OCI-LY1 (cell line): ENCODE measurements around the gene SLCO2B1.

Experiments
- H2AFZ ChIP-seq: fragments of 200-600 bp; sonication (generic), shearing (Covaris generic); 2 replicates; pipeline ENCODE4 v1.6.0; 2014; ENCODE audit warnings: antibody characterized with exemption, mild to moderate bottlenecking, low read length
- H3F3A ChIP-seq: fragments of 200-600 bp; sonication (generic), shearing (Covaris generic); 2 replicates; pipeline ENCODE4 v1.6.0; 2014; ENCODE audit warnings: mild to moderate bottlenecking, antibody characterized with exemption, low read length, moderate library complexity; ENCODE audit not compliant: insufficient read depth
- H3K27ac ChIP-seq: fragments of 200-600 bp; sonication (generic); 2 replicates; pipeline ENCODE4 v1.5.1; 2014; ENCODE audit warnings: low read length, mixed run types, mild to moderate bottlenecking, low read depth; ENCODE audit not compliant: poor library complexity, severe bottlenecking
- H3K27me3 ChIP-seq: fragments of 200-600 bp; sonication (generic); 2 replicates; pipeline ENCODE4 v1.6.0; 2014; ENCODE audit warnings: antibody characterized with exemption, mild to moderate bottlenecking, low read length, moderate library complexity; ENCODE audit not compliant: insufficient read depth
- H3K36me3 ChIP-seq: fragments of 200-600 bp; sonication (generic); 2 replicates; pipeline ENCODE4 v1.6.1; 2014; ENCODE audit warnings: mild to moderate bottlenecking, antibody characterized with exemption, low read length, moderate library complexity, mixed read lengths; ENCODE audit not compliant: insufficient read depth
- H3K4me1 ChIP-seq: fragments of 200-600 bp; sonication (generic); 2 replicates; pipeline ENCODE4 v1.5.1; 2014; ENCODE audit warnings: mild to moderate bottlenecking, low read length, moderate library complexity; ENCODE audit not compliant: insufficient read depth, severe bottlenecking
- H3K4me2 ChIP-seq: fragments of 200-600 bp; sonication (generic), shearing (Covaris generic); 2 replicates; pipeline ENCODE4 v1.6.1; 2014; ENCODE audit warnings: low read length
- H3K4me3 ChIP-seq: fragments of 200-600 bp; sonication (generic); 2 replicates; pipeline ENCODE4 v1.5.1; 2014; ENCODE audit warnings: low read length, low read depth, mild to moderate bottlenecking, mixed read lengths; ENCODE audit not compliant: poor library complexity, severe bottlenecking
- H3K79me2 ChIP-seq: fragments of 200-600 bp; shearing (Covaris generic); 2 replicates; pipeline ENCODE4 v1.6.1; 2016; ENCODE audit warnings: mixed run types, low read length, mixed read lengths; ENCODE audit not compliant: insufficient read depth
- H3K9ac ChIP-seq: fragments of 200-600 bp; sonication (generic), shearing (Covaris generic); 2 replicates; pipeline ENCODE4 v1.6.1; 2014; ENCODE audit warnings: mild to moderate bottlenecking, low read length, mixed read lengths
- H3K9me2 ChIP-seq: fragments of 200-600 bp; sonication (generic), shearing (Covaris generic); 2 replicates; pipeline ENCODE4 v1.6.1; 2014; ENCODE audit warnings: low read depth, mild to moderate bottlenecking, low read length, mixed read lengths
- H3K9me3 ChIP-seq: fragments of 200-600 bp; shearing (Covaris generic); 2 replicates; pipeline ENCODE4 v1.6.1; 2014; ENCODE audit warnings: low read length, mixed read lengths
- H4K20me1 ChIP-seq: fragments of 200-600 bp; sonication (generic), shearing (Covaris generic); 2 replicates; pipeline ENCODE4 v1.6.0; 2016; ENCODE audit warnings: mild to moderate bottlenecking, low read length; ENCODE audit not compliant: insufficient read depth
- CTCF ChIP-seq: fragments of 200-600 bp; sonication (generic), shearing (Covaris generic); IDR thresholded peaks from 2 replicates; pipeline ENCODE4 v1.5.1; 2017; ENCODE audit warnings: mild to moderate bottlenecking, antibody characterized with exemption, low read length, moderate library complexity, mixed read lengths
- EZH2 ChIP-seq: fragments of 200-600 bp; sonication (generic), shearing (Covaris generic); IDR thresholded peaks from 2 replicates; pipeline ENCODE4 v1.8.0; 2017; ENCODE audit warnings: borderline replicate concordance, mixed run types, mild to moderate bottlenecking, antibody characterized with exemption, low read length, moderate library complexity, mixed read lengths

Gene SLCO2B1

GRCh38 chr11:75191330-75191717 lies 40.4 kb downstream of the SLCO2B1 start:
- Histone ChIP-seq H3K27me3 (no peaks in the 10 kb centered on the region), H3K4me3 (no peak overlapping the region), H4K20me1 (no peaks in the 10 kb centered on the region), H3K4me2 (no peak overlapping the region), H3K79me2 (no peaks in the 10 kb centered on the region), H3K9ac (no peak overlapping the region), H3F3A (no peaks in the 10 kb centered on the region), H3K27ac (no peak overlapping the region), H3K4me1 (no peaks in the 10 kb centered on the region), H2AFZ (no peak overlapping the region), H3K9me2 (no peaks in the 10 kb centered on the region), H3K9me3 (no peaks in the 10 kb centered on the region), H3K36me3 (no peaks in the 10 kb centered on the region)
- no peak for TF ChIP-seq EZH2
- TF ChIP-seq CTCF = no peak

- no peak overlapping the region for H3K4me3 ChIP-seq
- H3K79me2 ChIP-seq = no peaks in the 10 kb centered on the region
- no peak for TF ChIP-seq CTCF
- no peak for TF ChIP-seq EZH2
- H3F3A ChIP-seq = no peaks in the 10 kb centered on the region
- no peak overlapping the region for H3K9ac ChIP-seq
- H4K20me1 ChIP-seq = no peaks in the 10 kb centered on the region
- no peak overlapping the region for H3K4me2 ChIP-seq
- no peaks in the 10 kb centered on the region for H3K9me2 ChIP-seq
- H3K9me3 ChIP-seq = no peaks in the 10 kb centered on the region
- H3K27me3 ChIP-seq = no peaks in the 10 kb centered on the region
- H3K36me3 ChIP-seq = no peaks in the 10 kb centered on the region
- H3K4me1 ChIP-seq = no peaks in the 10 kb centered on the region
- H2AFZ ChIP-seq = no peak overlapping the region
- no peak overlapping the region for H3K27ac ChIP-seq
These were observed 42.4 kb downstream of the SLCO2B1 start for GRCh38 chr11:75193271-75193670.

DNA sequence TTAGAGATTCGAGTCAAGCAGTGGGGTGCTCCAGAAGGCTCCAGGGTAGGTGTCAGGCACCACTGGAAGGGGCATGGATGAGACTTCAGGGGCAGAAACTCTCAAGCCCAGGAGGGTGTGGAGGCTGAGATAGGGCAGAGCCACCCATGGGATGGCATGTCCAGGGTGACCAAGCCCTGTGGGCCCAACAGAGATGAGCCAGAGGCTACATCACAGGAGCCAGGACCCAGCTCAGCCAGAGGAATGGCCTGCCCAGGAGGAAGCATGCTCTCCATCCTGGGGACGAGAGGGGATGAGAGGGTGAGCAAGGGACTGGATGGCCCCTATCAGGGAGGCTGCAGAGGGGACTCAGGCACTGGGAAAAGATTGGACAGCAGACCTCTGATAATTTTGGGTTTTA lies 42.8 kb downstream of the SLCO2B1 start:
- Histone ChIP-seq H3K27ac (no peak overlapping the region), H3K9ac (no peak overlapping the region), H3K4me2 (no peak overlapping the region), H3K9me3 (no peaks in the 10 kb centered on the region), H3F3A (no peaks in the 10 kb centered on the region), H4K20me1 (no peaks in the 10 kb centered on the region), H3K79me2 (no peaks in the 10 kb centered on the region), H3K9me2 (no peaks in the 10 kb centered on the region), H3K4me1 (no peaks in the 10 kb centered on the region), H3K4me3 (no peak overlapping the region), H3K27me3 (no peaks in the 10 kb centered on the region), H3K36me3 (no peaks in the 10 kb centered on the region), H2AFZ (no peak overlapping the region)
- TF ChIP-seq CTCF = no peak
- TF ChIP-seq EZH2 = no peak
